Stimulated activated naive CD8-positive, alpha-beta T cell treated with anti-CD3 and anti-CD28 coated beads, Interleukin-15, amount 100 ng/mL, for 72 hours (primary cell): ENCODE measurements around the gene WNT6.

ENCODE experiments used
- ATAC-seq: fragments of 150-1000 bp; cut with Tn5 transposase; 2 replicates; pipeline ENCODE4 v1.10.0; 2021; ENCODE audit warnings: mild to moderate bottlenecking, moderate library complexity
- DNase-seq, 2 donors: peaks; one replicate each; pipeline ENCODE4 v3.0.0; 2021 to 2022
- H3K27ac Mint-ChIP-seq, 2 donors: one replicate each; pipeline ENCODE4 v1.8.0; 2022; ENCODE audit warnings: mild to moderate bottlenecking in 2 of 2, mixed read lengths in 2 of 2, moderate library complexity in 2 of 2
- H3K27me3 Mint-ChIP-seq: one replicate; pipeline ENCODE4 v1.8.0; 2022; ENCODE audit warnings: mixed read lengths
- H3K4me1 Mint-ChIP-seq: one replicate; pipeline ENCODE4 v1.8.0; 2022; ENCODE audit warnings: mild to moderate bottlenecking, mixed read lengths
- H3K4me3 Mint-ChIP-seq, 2 donors: one replicate each; pipeline ENCODE4 v1.8.0; 2022; ENCODE audit warnings: mild to moderate bottlenecking in 2 of 2, mixed read lengths in 2 of 2, moderate library complexity in 1 of 2
- H3K9me3 Mint-ChIP-seq, 2 donors: one replicate each; pipeline ENCODE4 v1.8.0; 2022; ENCODE audit warnings: mixed read lengths in 2 of 2

The WNT6 gene

GRCh38 chr2:218859988-218860831, 605 bp downstream of the WNT6 start:
- no peak for DNase-seq
- no peak overlapping the region for H3K27ac Mint-ChIP-seq
- peaks cover 30% of the 10 kb centered on the region for H3K4me1 Mint-ChIP-seq
- H3K9me3 Mint-ChIP-seq, result no peaks in the 10 kb centered on the region
- ATAC-seq, result no peak
- peak overlapping the region; percentile 72 to 77 for H3K4me3 Mint-ChIP-seq
- H3K27me3 Mint-ChIP-seq, result peaks cover 100% of the 10 kb centered on the region

GRCh38 chr2:218860950-218861381, 1.4 kb downstream of the WNT6 start:
- Mint-ChIP-seq H3K27me3 (peaks cover 98% of the 10 kb centered on the region), H3K27ac (no peak overlapping the region), H3K4me3 (peak overlapping the region in 1 of 2 donors; percentile 25), H3K9me3 (no peaks in the 10 kb centered on the region), H3K4me1 (peaks cover 30% of the 10 kb centered on the region)
- DNase-seq (no peak), ATAC-seq (no peak)

GRCh38 chr2:218861645-218862318, 2.2 kb downstream of the WNT6 start:
- Mint-ChIP-seq H3K4me1 (peaks cover 22% of the 10 kb centered on the region), H3K27ac (no peak overlapping the region), H3K9me3 (no peaks in the 10 kb centered on the region), H3K4me3 (no peak overlapping the region), H3K27me3 (peaks cover 98% of the 10 kb centered on the region)
- DNase-seq, result no peak
- ATAC-seq, result no peak

GRCh38 chr2:218863021-218863520, 3.5 kb downstream of the WNT6 start:
- Mint-ChIP-seq H3K27me3 (peaks cover 93% of the 10 kb centered on the region), H3K4me1 (peaks cover 19% of the 10 kb centered on the region), H3K4me3 (no peak overlapping the region), H3K27ac (no peak overlapping the region), H3K9me3 (no peaks in the 10 kb centered on the region)
- DNase-seq, result no peak
- ATAC-seq, result no peak

GRCh38 chr2:218865396-218865795, 5.8 kb downstream of the WNT6 start:
- Mint-ChIP-seq H3K4me3 (no peak overlapping the region), H3K9me3 (no peaks in the 10 kb centered on the region), H3K4me1 (peaks cover 8% of the 10 kb centered on the region), H3K27me3 (peaks cover 93% of the 10 kb centered on the region), H3K27ac (no peak overlapping the region)
- DNase-seq (no peak), ATAC-seq (no peak)

GRCh38 chr2:218865999-218866398, 6.4 kb downstream of the WNT6 start:
- no peak for ATAC-seq
- DNase-seq, result no peak
- Mint-ChIP-seq H3K27ac (no peak overlapping the region), H3K4me1 (peaks cover 2% of the 10 kb centered on the region), H3K27me3 (peaks cover 93% of the 10 kb centered on the region), H3K9me3 (no peaks in the 10 kb centered on the region), H3K4me3 (no peak overlapping the region)

GRCh38 chr2:218867900-218868299, 8.3 kb downstream of the WNT6 start:
- no peak overlapping the region for H3K4me3 Mint-ChIP-seq
- peaks cover 93% of the 10 kb centered on the region for H3K27me3 Mint-ChIP-seq
- H3K27ac Mint-ChIP-seq, result no peak overlapping the region
- H3K4me1 Mint-ChIP-seq, result peaks cover 17% of the 10 kb centered on the region
- ATAC-seq, result no peak
- no peaks in the 10 kb centered on the region for H3K9me3 Mint-ChIP-seq
- no peak for DNase-seq

- ATAC-seq (no peak), DNase-seq (no peak)
- Mint-ChIP-seq H3K4me1 (peaks cover 26% of the 10 kb centered on the region), H3K27ac (no peak overlapping the region), H3K4me3 (no peak overlapping the region), H3K27me3 (peaks cover 93% of the 10 kb centered on the region), H3K9me3 (no peaks in the 10 kb centered on the region)
These were observed 9.5 kb downstream of the WNT6 start for GRCh38 chr2:218869064-218869463.

- Mint-ChIP-seq H3K4me1 (peaks cover 26% of the 10 kb centered on the region), H3K27me3 (peaks cover 95% of the 10 kb centered on the region), H3K4me3 (peak overlapping the region; percentile 37 to 66), H3K27ac (no peak overlapping the region), H3K9me3 (no peaks in the 10 kb centered on the region)
- no peak for DNase-seq
- peak; percentile 4 for ATAC-seq
These were observed 11.4 kb downstream of the WNT6 start for GRCh38 chr2:218870984-218871344.

- Mint-ChIP-seq H3K9me3 (no peaks in the 10 kb centered on the region), H3K27ac (no peak overlapping the region), H3K4me3 (peak overlapping the region; percentile 67 to 74), H3K4me1 (peaks cover 29% of the 10 kb centered on the region), H3K27me3 (peaks cover 95% of the 10 kb centered on the region)
- DNase-seq, result no peak
- ATAC-seq, result peak; percentile 34
These were observed 12.0 kb downstream of the WNT6 start for GRCh38 chr2:218871345-218872302.

GRCh38 chr2:218872645-218873358, 13.2 kb downstream of the WNT6 start:
- peak overlapping the region; percentile 3 to 69 for H3K4me3 Mint-ChIP-seq
- H3K27ac Mint-ChIP-seq, result peak overlapping the region in 1 of 2 donors; percentile 91

GRCh38 chr2:218873359-218874194, 14.0 kb downstream of the WNT6 start:
- Mint-ChIP-seq H3K27ac (peak overlapping the region in 1 of 2 donors; percentile 91), H3K4me3 (peak overlapping the region; percentile 3 to 69), H3K4me1 (peaks cover 48% of the 10 kb centered on the region), H3K27me3 (peaks cover 84% of the 10 kb centered on the region), H3K9me3 (no peaks in the 10 kb centered on the region)
- DNase-seq (no peak), ATAC-seq (peak; percentile 11)

More at GRCh38 chr2:218872645-218873358, 13.2 kb downstream of the WNT6 start:
- no peak for ATAC-seq
- H3K4me1 Mint-ChIP-seq, result peaks cover 41% of the 10 kb centered on the region
- no peaks in the 10 kb centered on the region for H3K9me3 Mint-ChIP-seq
- H3K27me3 Mint-ChIP-seq, result peaks cover 92% of the 10 kb centered on the region
- no peak for DNase-seq

- Mint-ChIP-seq H3K9me3 (no peaks in the 10 kb centered on the region), H3K27ac (no peak overlapping the region), H3K27me3 (peaks cover 63% of the 10 kb centered on the region), H3K4me1 (peaks cover 67% of the 10 kb centered on the region), H3K4me3 (no peak overlapping the region)
- no peak for ATAC-seq
- no peak for DNase-seq
These were observed 16.2 kb downstream of the WNT6 start for GRCh38 chr2:218875692-218876246.
